ENCODE measurements around the gene GATA2. TPM values are rescaled to one million over a fixed set of nuclear protein-coding genes. Genes with fewer than 3 reads are reported as not detected.

The GATA2 gene
- total and polyA plus RNA-seq, 12 donors = 6.8 to 29.8 (median 12.6) TPM

GRCh38 chr3:128473737-128474136 lies 19.3 kb downstream of the GATA2 start:
- TF ChIP-seq CTCF (IDR thresholded peaks at IDR 0.05) = no peak
- H3K27ac ChIP-seq = no peak overlapping the region
- H3K9me3 ChIP-seq = no peaks in the 10 kb centered on the region
- WGBS, 2 donors = 50 to 55% methylated on average over 4 of the region's 4 CpGs
- H3K27me3 ChIP-seq = peaks cover 0 to 31% (median 7%) of the 10 kb centered on the region in 7 donors
- H3K4me1 ChIP-seq = peaks cover 0 to under 1% (median 0%) of the 10 kb centered on the region in 9 donors
- no peak for DNase-seq
- H3K36me3 ChIP-seq = peaks cover 0 to 6% (median 0%) of the 10 kb centered on the region in 9 donors
- no peak overlapping the region for H3K4me3 ChIP-seq
- ATAC-seq = no peak
- intact Hi-C loops (cut with DNase I) = no loop called here

- ATAC-seq (peak in 2 of 8 donors; percentile 15 to 39), DNase-seq (no peak)
- TF ChIP-seq CTCF (IDR thresholded peaks at IDR 0.05) = no peak
- Histone ChIP-seq H3K27me3 (peaks cover 0 to 37% (median 10%) of the 10 kb centered on the region in 7 donors), H3K4me3 (no peak overlapping the region), H3K36me3 (peaks cover 0 to under 1% (median 0%) of the 10 kb centered on the region in 9 donors), H3K4me1 (no peaks in the 10 kb centered on the region), H3K27ac (no peak overlapping the region), H3K9me3 (no peaks in the 10 kb centered on the region)
- 36% methylated on average over 6 of the region's 6 CpGs for WGBS, 2 donors
- intact Hi-C loops (cut with DNase I) = no loop called here
Observed at GRCh38 chr3:128473180-128473519, 19.9 kb downstream of the GATA2 start.

- ATAC-seq = no peak
- peaks cover 0 to 42% (median 14%) of the 10 kb centered on the region in 7 donors for H3K27me3 ChIP-seq
Observed at GRCh38 chr3:128472449-128473179, 20.4 kb downstream of the GATA2 start.

GRCh38 chr3:128471720-128472119 lies 21.3 kb downstream of the GATA2 start:
- DNase-seq (no peak), ATAC-seq (no peak)
- Histone ChIP-seq H3K9me3 (no peaks in the 10 kb centered on the region), H3K27me3 (peaks cover 0 to 46% (median 14%) of the 10 kb centered on the region in 7 donors), H3K4me1 (no peaks in the 10 kb centered on the region), H3K36me3 (no peaks in the 10 kb centered on the region), H3K27ac (no peak overlapping the region), H3K4me3 (no peak overlapping the region)
- TF ChIP-seq CTCF (IDR thresholded peaks at IDR 0.05) = no peak
- intact Hi-C loops (cut with DNase I) = no loop called here
- WGBS, 2 donors = 86 to 91% methylated on average over 3 of the region's 3 CpGs

More at GRCh38 chr3:128472449-128473179, 20.4 kb downstream of the GATA2 start:
- Histone ChIP-seq H3K9me3 (no peaks in the 10 kb centered on the region), H3K36me3 (no peaks in the 10 kb centered on the region), H3K4me3 (no peak overlapping the region), H3K4me1 (no peaks in the 10 kb centered on the region), H3K27ac (no peak overlapping the region)
- WGBS, 2 donors = 77 to 81% methylated on average over 13 of the region's 13 CpGs
- no peak for TF ChIP-seq CTCF (IDR thresholded peaks at IDR 0.05)
- intact Hi-C loops (cut with DNase I) = no loop called here
- no peak for DNase-seq
